MM.1S (cell line): Measurements from ENCODE around the gene PCDHB13.
"Not testable (repeated sequence)": the region's sequence is repeated elsewhere in the genome, so short reads cannot be mapped to it uniquely, and the experiment has no call there.

ENCODE experiments used
- DNase-seq: peaks from one replicate; pipeline ENCODE4 v3.0.0-alpha.2; 2015
- H2AFZ ChIP-seq: fragments of 300-600 bp; sonication (generic); 2 replicates; pipeline ENCODE4 v1.6.0; 2016; ENCODE audit warnings: antibody characterized with exemption, low read length
- H3F3A ChIP-seq: fragments of 300-600 bp; sonication (generic); 2 replicates; pipeline ENCODE4 v1.6.1; 2016; ENCODE audit warnings: mild to moderate bottlenecking, antibody characterized with exemption, low read length, moderate library complexity, mixed read lengths; ENCODE audit not compliant: insufficient read depth
- H3K27ac ChIP-seq: fragments of 300-600 bp; sonication (generic); 2 replicates; pipeline ENCODE4 v1.5.1; 2016; ENCODE audit warnings: mild to moderate bottlenecking, low read length
- H3K27me3 ChIP-seq: fragments of 300-600 bp; sonication (generic); replicated peaks from 2 replicates; pipeline ENCODE4 v1.6.0; 2016; ENCODE audit warnings: low read length; ENCODE audit not compliant: insufficient read depth
- H3K36me3 ChIP-seq: fragments of 300-600 bp; sonication (generic); replicated peaks from 2 replicates; pipeline ENCODE4 v1.6.1; 2016; ENCODE audit warnings: mild to moderate bottlenecking, low read length, mixed read lengths; ENCODE audit not compliant: insufficient read depth
- H3K4me1 ChIP-seq: fragments of 300-600 bp; sonication (generic); 2 replicates; pipeline ENCODE4 v1.6.1; 2016; ENCODE audit warnings: low read length, mixed read lengths
- H3K4me2 ChIP-seq: fragments of 300-600 bp; sonication (generic); 2 replicates; pipeline ENCODE4 v1.6.0; 2016; ENCODE audit warnings: low read depth, low read length
- H3K4me3 ChIP-seq: fragments of 300-600 bp; sonication (generic); 2 replicates; pipeline ENCODE4 v1.5.1; 2016; ENCODE audit warnings: low read length, mixed read lengths
- H3K79me2 ChIP-seq: fragments of 300-600 bp; sonication (generic); 2 replicates; pipeline ENCODE4 v1.6.1; 2016; ENCODE audit warnings: mixed run types, low read length, mixed read lengths
- H3K9ac ChIP-seq: fragments of 300-600 bp; sonication (generic); 2 replicates; pipeline ENCODE4 v1.6.1; 2016; ENCODE audit warnings: low read length, mixed read lengths
- H3K9me2 ChIP-seq: fragments of 300-600 bp; sonication (generic); replicated peaks from 2 replicates; pipeline ENCODE4 v1.6.1; 2016; ENCODE audit warnings: mild to moderate bottlenecking, low read length, mixed read lengths; ENCODE audit not compliant: insufficient read depth
- H3K9me3 ChIP-seq: fragments of 300-600 bp; sonication (generic); replicated peaks from 2 replicates; pipeline ENCODE4 v1.6.1; 2016; ENCODE audit warnings: mild to moderate bottlenecking, low read length, mixed read lengths; ENCODE audit not compliant: insufficient read depth
- H4K20me1 ChIP-seq: fragments of 300-600 bp; sonication (generic); 2 replicates; pipeline ENCODE4 v1.6.1; 2016; ENCODE audit warnings: mild to moderate bottlenecking, low read length, moderate library complexity, mixed read lengths; ENCODE audit not compliant: insufficient read depth
- EZH2 ChIP-seq: fragments of 300-600 bp; sonication (generic); optimal IDR thresholded peaks from 2 replicates; pipeline ENCODE3; 2017; ENCODE audit warnings: low read depth, mild to moderate bottlenecking, antibody characterized with exemption, low read length, mixed read lengths
- EZH2phosphoT487 ChIP-seq: fragments of 300-600 bp; sonication (generic); IDR thresholded peaks from 2 replicates; pipeline ENCODE4 v1.6.1; 2018; ENCODE audit warnings: antibody characterized with exemption, low read length
- TF ChIP-seq, protein P1 (sequence below): fragments of 300-600 bp; sonication (generic); IDR thresholded peaks from 2 replicates; pipeline ENCODE4 v1.5.1; 2016; ENCODE audit warnings: antibody characterized with exemption, low read length, mixed read lengths

Gene PCDHB13

DNA sequence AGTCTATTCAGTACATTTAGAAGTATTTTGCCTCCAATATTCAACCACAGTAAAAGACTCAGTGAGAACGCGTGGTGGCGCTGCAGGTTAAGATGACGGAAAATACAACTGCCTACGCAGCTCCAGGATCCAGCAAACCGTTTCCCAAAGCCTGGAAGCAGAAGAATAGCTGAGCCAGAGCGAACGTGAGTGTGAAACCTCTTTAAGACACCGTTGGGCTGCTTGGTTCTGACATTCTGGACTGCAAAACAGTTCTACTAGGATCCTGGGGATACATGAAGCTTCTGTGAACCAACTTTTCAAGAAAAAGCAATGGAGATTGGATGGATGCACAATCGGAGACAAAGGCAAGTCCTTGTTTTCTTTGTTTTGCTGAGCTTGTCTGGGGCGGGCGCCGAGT is 31.5 kb upstream of the PCDHB13 start, which contains the start of gene PCDHB16:
Gene PCDHB16, plus strand, starts transcription at position 140 of the 400 bp plus-strand sequence. Its CDS starts 173 bp downstream, at position 313.
- Histone ChIP-seq H3K4me2 (no peak within 1 kb of the TSS), H3K9me2 (no peaks in the 10 kb centered on the region), H3K4me3 (no peak within 1 kb of the TSS), H4K20me1 (no peaks in the 10 kb centered on the region), H3K27ac (no peak within 1 kb of the TSS), H3K9ac (no peak within 1 kb of the TSS), H3K79me2 (no peaks in the 10 kb centered on the region), H3K27me3 (no peaks in the 10 kb centered on the region; the same call in 1 of the 2 replicates), H3K4me1 (no peaks in the 10 kb centered on the region), H3F3A (no peaks in the 10 kb centered on the region), H3K36me3 (no peaks in the 10 kb centered on the region), H3K9me3 (no peaks in the 10 kb centered on the region), H2AFZ (no peak within 1 kb of the TSS)
- TF ChIP-seq EZH2phosphoT487, result no peak
- TF ChIP-seq, protein P1, sequence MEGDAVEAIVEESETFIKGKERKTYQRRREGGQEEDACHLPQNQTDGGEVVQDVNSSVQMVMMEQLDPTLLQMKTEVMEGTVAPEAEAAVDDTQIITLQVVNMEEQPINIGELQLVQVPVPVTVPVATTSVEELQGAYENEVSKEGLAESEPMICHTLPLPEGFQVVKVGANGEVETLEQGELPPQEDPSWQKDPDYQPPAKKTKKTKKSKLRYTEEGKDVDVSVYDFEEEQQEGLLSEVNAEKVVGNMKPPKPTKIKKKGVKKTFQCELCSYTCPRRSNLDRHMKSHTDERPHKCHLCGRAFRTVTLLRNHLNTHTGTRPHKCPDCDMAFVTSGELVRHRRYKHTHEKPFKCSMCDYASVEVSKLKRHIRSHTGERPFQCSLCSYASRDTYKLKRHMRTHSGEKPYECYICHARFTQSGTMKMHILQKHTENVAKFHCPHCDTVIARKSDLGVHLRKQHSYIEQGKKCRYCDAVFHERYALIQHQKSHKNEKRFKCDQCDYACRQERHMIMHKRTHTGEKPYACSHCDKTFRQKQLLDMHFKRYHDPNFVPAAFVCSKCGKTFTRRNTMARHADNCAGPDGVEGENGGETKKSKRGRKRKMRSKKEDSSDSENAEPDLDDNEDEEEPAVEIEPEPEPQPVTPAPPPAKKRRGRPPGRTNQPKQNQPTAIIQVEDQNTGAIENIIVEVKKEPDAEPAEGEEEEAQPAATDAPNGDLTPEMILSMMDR, result peak; percentile 40
- no peak for DNase-seq

DNA sequence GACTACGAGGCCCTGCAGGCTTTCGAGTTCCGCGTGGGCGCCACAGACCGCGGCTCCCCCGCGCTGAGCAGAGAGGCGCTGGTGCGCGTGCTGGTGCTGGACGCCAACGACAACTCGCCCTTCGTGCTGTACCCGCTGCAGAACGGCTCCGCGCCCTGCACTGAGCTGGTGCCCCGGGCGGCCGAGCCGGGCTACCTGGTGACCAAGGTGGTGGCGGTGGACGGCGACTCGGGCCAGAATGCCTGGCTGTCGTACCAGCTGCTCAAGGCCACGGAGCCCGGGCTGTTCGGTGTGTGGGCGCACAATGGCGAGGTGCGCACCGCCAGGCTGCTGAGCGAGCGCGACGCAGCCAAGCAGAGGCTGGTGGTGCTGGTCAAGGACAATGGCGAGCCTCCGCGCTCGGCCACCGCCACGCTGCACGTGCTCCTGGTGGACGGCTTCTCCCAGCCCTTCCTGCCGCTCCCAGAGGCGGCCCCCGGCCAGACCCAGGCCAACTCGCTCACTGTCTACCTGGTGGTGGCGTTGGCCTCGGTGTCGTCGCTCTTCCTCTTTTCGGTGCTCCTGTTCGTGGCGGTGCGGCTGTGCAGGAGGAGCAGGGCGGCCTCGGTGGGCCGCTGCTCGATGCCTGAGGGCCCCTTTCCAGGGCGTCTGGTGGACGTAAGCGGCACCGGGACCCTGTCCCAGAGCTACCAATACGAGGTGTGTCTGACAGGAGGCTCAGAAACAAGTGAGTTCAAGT is 29.4 kb upstream of the PCDHB13 start:
- H3K9ac ChIP-seq, DNase-seq, H4K20me1 ChIP-seq, H3K4me1 ChIP-seq, H3K9me3 ChIP-seq, H3K4me2 ChIP-seq, H2AFZ ChIP-seq, H3K27ac ChIP-seq, H3K36me3 ChIP-seq, H3K4me3 ChIP-seq, H3K27me3 ChIP-seq, H3K79me2 ChIP-seq, H3K9me2 ChIP-seq, H3F3A ChIP-seq: not testable (repeated sequence)

DNA sequence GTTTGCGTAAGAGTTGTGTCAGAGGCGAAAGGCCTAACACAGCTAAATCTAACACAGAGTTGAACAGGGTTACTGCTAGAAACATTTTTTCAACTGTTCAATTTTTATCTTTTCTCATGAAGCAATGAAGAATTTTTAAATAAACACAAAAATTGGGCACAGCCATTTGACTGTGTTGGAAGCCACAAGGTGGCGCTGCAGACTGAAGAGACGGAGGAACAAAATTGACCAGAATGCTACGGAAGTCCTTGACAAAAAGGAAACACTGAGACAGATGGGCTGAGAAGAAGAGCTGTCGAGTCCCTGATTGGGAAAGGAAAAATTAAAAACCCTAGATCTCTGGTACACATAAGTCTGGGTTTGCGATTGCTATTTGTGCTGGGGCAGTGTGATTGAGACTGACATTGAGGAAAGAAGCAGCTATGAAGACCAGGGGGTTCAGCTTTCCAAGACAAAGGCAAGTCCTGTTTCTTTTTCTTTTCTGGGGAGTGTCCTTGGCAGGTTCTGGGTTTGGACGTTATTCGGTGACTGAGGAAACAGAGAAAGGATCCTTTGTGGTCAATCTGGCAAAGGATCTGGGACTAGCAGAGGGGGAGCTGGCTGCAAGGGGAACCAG is 26.7 kb upstream of the PCDHB13 start, which contains the start of gene PCDHB9:
Gene PCDHB9, plus strand, starts transcription at position 265 of the 616 bp plus-strand sequence. Its CDS starts 158 bp downstream, at position 423.
- DNase-seq, result peak; percentile 69
- H3K27ac ChIP-seq, result no peak within 1 kb of the TSS

DNA sequence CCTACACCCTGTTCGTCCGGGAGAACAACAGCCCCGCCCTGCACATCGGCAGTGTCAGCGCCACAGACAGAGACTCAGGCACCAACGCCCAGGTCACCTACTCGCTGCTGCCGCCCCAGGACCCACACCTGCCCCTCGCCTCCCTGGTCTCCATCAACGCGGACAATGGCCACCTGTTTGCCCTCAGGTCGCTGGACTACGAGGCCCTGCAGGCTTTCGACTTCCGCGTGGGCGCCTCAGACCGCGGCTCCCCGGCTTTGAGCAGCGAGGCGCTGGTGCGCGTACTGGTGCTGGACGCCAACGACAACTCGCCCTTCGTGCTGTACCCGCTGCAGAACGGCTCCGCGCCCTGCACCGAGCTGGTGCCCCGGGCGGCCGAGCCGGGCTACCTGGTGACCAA is 25.0 kb upstream of the PCDHB13 start:
- not testable (repeated sequence) for H2AFZ ChIP-seq, H3K79me2 ChIP-seq, H3K4me1 ChIP-seq, H3K9me2 ChIP-seq, H3K9me3 ChIP-seq, H3F3A ChIP-seq, H3K36me3 ChIP-seq, H3K4me3 ChIP-seq, H4K20me1 ChIP-seq, H3K27me3 ChIP-seq, H3K27ac ChIP-seq, H3K9ac ChIP-seq, DNase-seq, H3K4me2 ChIP-seq

More for the DNA sequence above, 26.7 kb upstream of the PCDHB13 start, which contains the start of gene PCDHB9:
- Histone ChIP-seq H3K9me3 (no peaks in the 10 kb centered on the region), H4K20me1 (no peaks in the 10 kb centered on the region), H3K9me2 (no peaks in the 10 kb centered on the region), H2AFZ (peak within 1 kb of the TSS; percentile 11; the same call in 1 of the 2 replicates), H3K4me2 (peak within 1 kb of the TSS; percentile 20; the same call in 1 of the 2 replicates), H3K27me3 (no peaks in the 10 kb centered on the region), H3K4me3 (peak within 1 kb of the TSS; percentile 34; the same call in 1 of the 2 replicates), H3K79me2 (no peaks in the 10 kb centered on the region), H3K4me1 (no peaks in the 10 kb centered on the region), H3F3A (no peaks in the 10 kb centered on the region), H3K9ac (no peak within 1 kb of the TSS; the same call in 1 of the 2 replicates), H3K36me3 (no peaks in the 10 kb centered on the region)
- no peak for TF ChIP-seq EZH2
- TF ChIP-seq, protein P1, result peak; percentile 79

DNA sequence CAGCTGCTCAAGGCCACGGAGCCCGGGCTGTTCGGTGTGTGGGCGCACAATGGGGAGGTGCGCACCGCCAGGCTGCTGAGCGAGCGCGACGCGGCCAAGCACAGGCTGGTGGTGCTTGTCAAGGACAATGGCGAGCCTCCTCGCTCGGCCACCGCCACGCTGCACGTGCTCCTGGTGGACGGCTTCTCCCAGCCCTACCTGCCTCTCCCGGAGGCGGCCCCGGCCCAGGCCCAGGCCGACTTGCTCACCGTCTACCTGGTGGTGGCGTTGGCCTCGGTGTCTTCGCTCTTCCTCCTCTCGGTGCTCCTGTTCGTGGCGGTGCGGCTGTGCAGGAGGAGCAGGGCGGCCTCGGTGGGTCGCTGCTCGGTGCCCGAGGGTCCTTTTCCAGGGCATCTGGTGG is 24.6 kb upstream of the PCDHB13 start:
- not testable (repeated sequence) for H3K27me3 ChIP-seq, H3F3A ChIP-seq, H3K9me2 ChIP-seq, H2AFZ ChIP-seq, H3K4me2 ChIP-seq, H3K9ac ChIP-seq, H3K79me2 ChIP-seq, H3K9me3 ChIP-seq, H3K4me3 ChIP-seq, H3K36me3 ChIP-seq, H4K20me1 ChIP-seq, H3K4me1 ChIP-seq, DNase-seq, H3K27ac ChIP-seq
